Keratinocyte (primary cell): Measurements from ENCODE around the gene PVR. TPM values are rescaled to one million over a fixed set of nuclear protein-coding genes. Genes with fewer than 3 reads are reported as not detected.

Source experiments
- DNase-seq: peaks from one replicate; pipeline ENCODE4 v3.0.0-alpha.2; 2011; ENCODE audit warnings: low read depth, missing footprints, low spot score
- FAIRE-seq: peaks from 2 replicates; lab custom pipeline; 2011; peaks lifted over from hg19 to GRCh38; lab: Jason Lieb, UNC
- H2AFZ ChIP-seq: 2 replicates; pipeline ENCODE4 v1.6.0; 2012; ENCODE audit warnings: low read length, control low read depth, inconsistent platforms; ENCODE audit not compliant: control insufficient read depth
- H3K27ac ChIP-seq: 2 replicates; pipeline ENCODE4 v1.5.1; 2011; ENCODE audit warnings: low read length; ENCODE audit not compliant: control insufficient read depth, insufficient read depth
- H3K27me3 ChIP-seq: 3 replicates; pipeline ENCODE4 v1.6.0; 2011; ENCODE audit warnings: low read length; ENCODE audit not compliant: control insufficient read depth, insufficient read depth; ENCODE audit errors: extremely low read depth
- H3K36me3 ChIP-seq, 2 experiments: 2 replicates in 1 of 2; 3 replicates in 1 of 2; pipeline ENCODE4 v1.5.1; 2011; ENCODE audit warnings: low read length in 2 of 2, mild to moderate bottlenecking in 1 of 2; ENCODE audit not compliant: control insufficient read depth in 2 of 2, insufficient read depth in 2 of 2; ENCODE audit errors: extremely low read depth in 1 of 2
- H3K4me1 ChIP-seq: 3 replicates; pipeline ENCODE4 v1.5.1; 2011; ENCODE audit warnings: low read length; ENCODE audit not compliant: control insufficient read depth, insufficient read depth; ENCODE audit errors: extremely low read depth
- H3K4me2 ChIP-seq: 3 replicates; pipeline ENCODE4 v1.6.0; 2011; ENCODE audit warnings: low read depth, low read length; ENCODE audit not compliant: control insufficient read depth, insufficient read depth; ENCODE audit errors: extremely low read depth
- H3K4me3 ChIP-seq, 3 experiments: fragments of 200-600 bp in 1 of 3; sonication (generic) in 1 of 3; 2 replicates in 2 of 3; 3 replicates in 1 of 3; pipeline ENCODE4 v1.5.1; 2011 to 2016; ENCODE audit warnings: low read length in 3 of 3, mild to moderate bottlenecking in 3 of 3, control low read depth in 2 of 3, inconsistent platforms in 1 of 3, low read depth in 1 of 3, mixed read lengths in 1 of 3, mixed run types in 1 of 3, moderate library complexity in 1 of 3; ENCODE audit not compliant: control insufficient read depth in 2 of 3, insufficient read depth in 2 of 3; ENCODE audit errors: extremely low read depth in 1 of 3
- H3K79me2 ChIP-seq: 2 replicates; pipeline ENCODE4 v1.6.0; 2012; ENCODE audit warnings: low read length; ENCODE audit not compliant: control insufficient read depth, insufficient read depth
- H3K9ac ChIP-seq: 3 replicates; pipeline ENCODE4 v1.6.0; 2011; ENCODE audit warnings: low read length; ENCODE audit not compliant: control insufficient read depth, insufficient read depth; ENCODE audit errors: extremely low read depth
- H3K9me1 ChIP-seq: 3 replicates; pipeline ENCODE4 v1.6.0; 2011; ENCODE audit warnings: low read length; ENCODE audit not compliant: control insufficient read depth, insufficient read depth; ENCODE audit errors: extremely low read depth
- H3K9me3 ChIP-seq: 2 replicates; pipeline ENCODE4 v1.5.1; 2012; ENCODE audit warnings: low read depth, low read length; ENCODE audit not compliant: control insufficient read depth
- H4K20me1 ChIP-seq: 3 replicates; pipeline ENCODE4 v1.6.0; 2011; ENCODE audit warnings: low read length; ENCODE audit not compliant: control insufficient read depth, insufficient read depth; ENCODE audit errors: extremely low read depth
- CTCF ChIP-seq, 3 experiments: IDR thresholded peaks in 1 of 3; conservative IDR thresholded peaks in 1 of 3; optimal IDR thresholded peaks in 1 of 3; 2 replicates in 2 of 3; 3 replicates in 1 of 3; pipeline versions ENCODE3 to v1.5.1; 2011; ENCODE audit warnings: low read length in 3 of 3, mild to moderate bottlenecking in 3 of 3, moderate library complexity in 2 of 3, control low read depth in 1 of 3, inconsistent platforms in 1 of 3; ENCODE audit not compliant: insufficient read depth in 2 of 3; ENCODE audit errors: extremely low read depth in 1 of 3
- EZH2 ChIP-seq: IDR thresholded peaks from one replicate; pipeline ENCODE4 v1.6.1; 2012; ENCODE audit warnings: inconsistent platforms, mild to moderate bottlenecking, low read length, moderate library complexity
- dilution Hi-C: fragments of 300-500 bp; cut with MboI; formaldehyde crosslinking; loops from one replicate; pipeline ENCODE4 v1.7.0; 2020; ENCODE audit warnings: low sequenced_read_pairs; ENCODE audit not compliant: extremely low pct_ligation_motif_present
- polyA plus RNA-seq, 5 experiments: library from polyadenylated mRNA; depleted of rRNA in 3 of 5; stranded (reverse) in 3 of 5; stranded (forward) in 1 of 5; unstranded in 1 of 5; fragments of >200 nt; gene quantifications; 1 replicate in 1 of 5; 2 replicates in 3 of 5; 3 replicates in 1 of 5; pipeline versions ENCODE4 v1.2.1 to v1.2.3, GENCODE V29; 2011 to 2012; ENCODE audit warnings: missing spikeins in 2 of 5, low read depth in 1 of 5, low replicate concordance in 1 of 5

Gene PVR
- polyA plus RNA-seq, 1 donor (not counting 4 experiments of a cell fraction or from before 2014, with no cell fraction given): 48.1 TPM

- H3K27ac ChIP-seq: no peak overlapping the region
- H3K4me2 ChIP-seq: no peak overlapping the region
- DNase-seq (no peak), FAIRE-seq (no peak)
- H3K9ac ChIP-seq: no peak overlapping the region
- no peak for TF ChIP-seq CTCF (optimal IDR thresholded peaks at IDR 0.05 in 1 of 3, IDR thresholded peaks at IDR 0.05 in 1 of 3, conservative IDR thresholded peaks at IDR 0.05 in 1 of 3; ENCODE audit: extremely low read depth in 1 of 3, insufficient read depth in 2 of 3, low read length in 3 of 3)
- TF ChIP-seq EZH2: no peak
- H3K79me2 ChIP-seq: no peaks in the 10 kb centered on the region
- no peaks in the 10 kb centered on the region for H3K4me1 ChIP-seq
- peaks cover 36 to 71% of the 10 kb centered on the region in 2 experiments for H3K36me3 ChIP-seq
- dilution Hi-C loops: no loop called here
- H3K9me1 ChIP-seq: no peaks in the 10 kb centered on the region
- H4K20me1 ChIP-seq: peaks cover 10% of the 10 kb centered on the region
- H3K9me3 ChIP-seq: no peaks in the 10 kb centered on the region
- no peak overlapping the region for H2AFZ ChIP-seq
- no peaks in the 10 kb centered on the region for H3K27me3 ChIP-seq
- no peak overlapping the region for H3K4me3 ChIP-seq
Observed at GRCh38 chr19:44658069-44658733, 14.5 kb downstream of the PVR start.

GRCh38 chr19:44660081-44660480, 16.4 kb downstream of the PVR start:
- peaks cover 26 to 64% of the 10 kb centered on the region in 2 experiments for H3K36me3 ChIP-seq
- no peak for DNase-seq
- TF ChIP-seq CTCF (optimal IDR thresholded peaks at IDR 0.05 in 1 of 3, IDR thresholded peaks at IDR 0.05 in 1 of 3, conservative IDR thresholded peaks at IDR 0.05 in 1 of 3; ENCODE audit: extremely low read depth in 1 of 3, insufficient read depth in 2 of 3, low read length in 3 of 3): no peak
- TF ChIP-seq EZH2: no peak

More at GRCh38 chr19:44660081-44660480, 16.4 kb downstream of the PVR start:
- Histone ChIP-seq H3K27ac (no peak overlapping the region), H3K9ac (no peak overlapping the region), H3K4me3 (no peak overlapping the region), H3K4me1 (no peaks in the 10 kb centered on the region), H3K79me2 (no peaks in the 10 kb centered on the region), H3K9me3 (no peaks in the 10 kb centered on the region), H4K20me1 (peaks cover 5% of the 10 kb centered on the region), H3K9me1 (no peaks in the 10 kb centered on the region), H2AFZ (no peak overlapping the region), H3K27me3 (no peaks in the 10 kb centered on the region), H3K4me2 (no peak overlapping the region)
- no peak for FAIRE-seq
- dilution Hi-C loops: no loop called here
